GM12874 (cell line): ENCODE measurements around the gene PRXL2B.

ENCODE experiments used
- CTCF ChIP-seq: IDR thresholded peaks from 2 replicates; pipeline ENCODE4 v1.5.1; 2011; ENCODE audit warnings: low read depth, mild to moderate bottlenecking, control low read depth, low read length, moderate library complexity; ENCODE audit not compliant: insufficient read depth

The PRXL2B gene

GRCh38 chr1:2595812-2596529 is 9.4 kb downstream of the PRXL2B start:
- TF ChIP-seq CTCF = no peak

GRCh38 chr1:2596530-2597333 is 10.2 kb downstream of the PRXL2B start:
- TF ChIP-seq CTCF = no peak

- no peak for TF ChIP-seq CTCF
Observed at GRCh38 chr1:2597441-2598328, 11.1 kb downstream of the PRXL2B start.

- TF ChIP-seq CTCF = 0 out of 2 replicates have a peak, but pooled peaks have one; percentile 9
Observed at GRCh38 chr1:2598329-2598931, 11.9 kb downstream of the PRXL2B start.

- no peak for TF ChIP-seq CTCF
Observed at GRCh38 chr1:2601721-2602303, 15.2 kb downstream of the PRXL2B start.

GRCh38 chr1:2602311-2602835 is 15.8 kb downstream of the PRXL2B start:
- TF ChIP-seq CTCF = no peak
